Measurements from ENCODE around the gene PARD3. TPM values are rescaled to one million over a fixed set of nuclear protein-coding genes. Genes with fewer than 3 reads are reported as not detected.
A peak's percentile ranks its signal among the peaks of the same experiment; 100 is the strongest.

Gene PARD3
- total and polyA plus RNA-seq, 2 donors from 2014 or later = 21.1 to 47.5 TPM

- Histone ChIP-seq H3K9ac (ENCODE audit: low read length in 3 of 3) (no peak overlapping the region), H3K9me3 (ENCODE audit: control insufficient read depth in 2 of 3, insufficient read depth in 1 of 3, low read length in 3 of 3) (no peaks in the 10 kb centered on the region), H3K27ac (ENCODE audit: low read depth in 2 of 2, low read length in 2 of 2) (no peak overlapping the region), H3K36me3 (ENCODE audit: control insufficient read depth in 2 of 3, insufficient read depth in 3 of 3, low read length in 3 of 3) (no peaks in the 10 kb centered on the region), H3K4me1 (ENCODE audit: control insufficient read depth in 2 of 3, insufficient read depth in 2 of 3, low read depth in 1 of 3, low read length in 3 of 3) (peaks cover 0 to 16% (median 0%) of the 10 kb centered on the region in 3 donors), H3K27me3 (ENCODE audit: control insufficient read depth, insufficient read depth, low read length) (no peaks in the 10 kb centered on the region), H3K4me3 (ENCODE audit: low read length in 3 of 3) (no peak overlapping the region)
- DNase-seq (no peak), FAIRE-seq (no peak)
- TF ChIP-seq, protein P1, sequence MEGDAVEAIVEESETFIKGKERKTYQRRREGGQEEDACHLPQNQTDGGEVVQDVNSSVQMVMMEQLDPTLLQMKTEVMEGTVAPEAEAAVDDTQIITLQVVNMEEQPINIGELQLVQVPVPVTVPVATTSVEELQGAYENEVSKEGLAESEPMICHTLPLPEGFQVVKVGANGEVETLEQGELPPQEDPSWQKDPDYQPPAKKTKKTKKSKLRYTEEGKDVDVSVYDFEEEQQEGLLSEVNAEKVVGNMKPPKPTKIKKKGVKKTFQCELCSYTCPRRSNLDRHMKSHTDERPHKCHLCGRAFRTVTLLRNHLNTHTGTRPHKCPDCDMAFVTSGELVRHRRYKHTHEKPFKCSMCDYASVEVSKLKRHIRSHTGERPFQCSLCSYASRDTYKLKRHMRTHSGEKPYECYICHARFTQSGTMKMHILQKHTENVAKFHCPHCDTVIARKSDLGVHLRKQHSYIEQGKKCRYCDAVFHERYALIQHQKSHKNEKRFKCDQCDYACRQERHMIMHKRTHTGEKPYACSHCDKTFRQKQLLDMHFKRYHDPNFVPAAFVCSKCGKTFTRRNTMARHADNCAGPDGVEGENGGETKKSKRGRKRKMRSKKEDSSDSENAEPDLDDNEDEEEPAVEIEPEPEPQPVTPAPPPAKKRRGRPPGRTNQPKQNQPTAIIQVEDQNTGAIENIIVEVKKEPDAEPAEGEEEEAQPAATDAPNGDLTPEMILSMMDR (IDR thresholded peaks at IDR 0.05; ENCODE audit: borderline replicate concordance, extremely low read depth, insufficient read depth) = no peak
- intact Hi-C loops (cut with DNase I) = no loop called here
These were observed 2.0 kb upstream of the PARD3 start for GRCh38 chr10:34817054-34817453.

DNA sequence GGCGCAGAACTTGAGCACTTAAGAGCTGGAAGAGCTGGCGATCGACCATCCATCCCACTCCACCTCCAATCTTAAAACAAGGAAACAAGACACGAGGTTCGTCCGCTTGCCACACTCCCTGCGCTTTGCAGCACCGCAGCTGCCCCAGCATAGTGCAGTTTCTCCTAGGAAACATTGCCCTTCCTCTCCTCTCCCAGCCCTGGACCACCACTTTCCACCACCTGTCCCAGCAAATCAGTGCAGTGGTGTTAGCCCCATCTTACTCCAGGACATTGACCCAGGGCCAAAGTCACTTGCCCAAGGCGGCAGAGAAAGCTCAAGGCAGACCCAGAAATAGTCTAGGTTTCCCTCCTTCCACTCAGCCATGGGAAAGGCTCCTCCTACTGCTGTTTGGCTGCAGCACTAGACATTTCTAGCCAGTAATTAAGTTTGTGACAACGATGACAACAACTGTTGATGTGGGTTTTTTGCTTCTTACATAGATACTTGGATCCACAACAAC lies 1.5 kb upstream of the PARD3 start:
- H3K4me1 ChIP-seq (ENCODE audit: control insufficient read depth in 2 of 3, insufficient read depth in 2 of 3, low read depth in 1 of 3, low read length in 3 of 3) = peaks cover 0 to 19% (median 0%) of the 10 kb centered on the region in 3 donors
- intact Hi-C loops (cut with DNase I) = no loop called here
- TF ChIP-seq, protein P1 (IDR thresholded peaks at IDR 0.05; ENCODE audit: borderline replicate concordance, extremely low read depth, insufficient read depth) = peak; percentile 14
- no peaks in the 10 kb centered on the region for H3K36me3 ChIP-seq (ENCODE audit: control insufficient read depth in 2 of 3, insufficient read depth in 3 of 3, low read length in 3 of 3)
- H3K27ac ChIP-seq (ENCODE audit: low read depth in 2 of 2, low read length in 2 of 2) = no peak overlapping the region
- no peaks in the 10 kb centered on the region for H3K9me3 ChIP-seq (ENCODE audit: control insufficient read depth in 2 of 3, insufficient read depth in 1 of 3, low read length in 3 of 3)
- no peaks in the 10 kb centered on the region for H3K27me3 ChIP-seq (ENCODE audit: control insufficient read depth, insufficient read depth, low read length)
- peak; percentile 61 for FAIRE-seq
- peak in 4 of 5 donors; percentile 56 to 70 (median 60) for DNase-seq
- no peak overlapping the region for H3K9ac ChIP-seq (ENCODE audit: low read length in 3 of 3)
- H3K4me3 ChIP-seq (ENCODE audit: low read length in 3 of 3) = peak overlapping the region; percentile 57 to 67 (median 64)

GRCh38 chr10:34816085-34816496 lies 995 bp upstream of the PARD3 start:
- Histone ChIP-seq H3K9ac (ENCODE audit: low read length in 3 of 3) (peak overlapping the region in 2 of 3 donors; percentile 23 to 66), H3K4me1 (ENCODE audit: control insufficient read depth in 2 of 3, insufficient read depth in 2 of 3, low read depth in 1 of 3, low read length in 3 of 3) (peaks cover 0 to 19% (median 0%) of the 10 kb centered on the region in 3 donors), H3K4me3 (ENCODE audit: low read length in 3 of 3) (peak overlapping the region; percentile 57 to 67 (median 64)), H3K27me3 (ENCODE audit: control insufficient read depth, insufficient read depth, low read length) (no peaks in the 10 kb centered on the region), H3K27ac (ENCODE audit: low read depth in 2 of 2, low read length in 2 of 2) (peak overlapping the region; percentile 13 to 37), H3K9me3 (ENCODE audit: control insufficient read depth in 2 of 3, insufficient read depth in 1 of 3, low read length in 3 of 3) (no peaks in the 10 kb centered on the region), H3K36me3 (ENCODE audit: control insufficient read depth in 2 of 3, insufficient read depth in 3 of 3, low read length in 3 of 3) (no peaks in the 10 kb centered on the region)
- FAIRE-seq (no peak), DNase-seq (no peak)
- intact Hi-C loops (cut with DNase I) = no loop called here
- TF ChIP-seq, protein P1 (IDR thresholded peaks at IDR 0.05; ENCODE audit: borderline replicate concordance, extremely low read depth, insufficient read depth) = no peak

DNA sequence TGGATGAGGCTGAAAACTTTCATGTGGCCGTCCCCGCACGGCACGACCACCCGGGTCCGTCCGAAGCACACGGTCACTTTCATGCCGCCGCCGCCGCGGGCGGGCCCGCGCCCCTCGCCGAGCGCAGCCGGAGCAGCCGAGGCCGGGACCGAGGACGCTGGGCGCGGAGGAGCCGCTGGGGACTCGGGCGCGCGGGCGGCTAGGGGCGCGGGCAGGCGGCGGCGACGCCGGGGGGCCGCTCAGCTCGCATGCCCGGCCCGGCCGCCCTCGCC lies 247 bp downstream of the PARD3 start:
- Histone ChIP-seq H3K4me1 (ENCODE audit: control insufficient read depth in 2 of 3, insufficient read depth in 2 of 3, low read depth in 1 of 3, low read length in 3 of 3) (peaks cover 0 to 19% (median 0%) of the 10 kb centered on the region in 3 donors), H3K9ac (ENCODE audit: low read length in 3 of 3) (no peak overlapping the region), H3K27ac (ENCODE audit: low read depth in 2 of 2, low read length in 2 of 2) (peak overlapping the region; percentile 73 to 80)

More for the DNA sequence above, 247 bp downstream of the PARD3 start:
- no peak for FAIRE-seq
- TF ChIP-seq, protein P1 (IDR thresholded peaks at IDR 0.05; ENCODE audit: borderline replicate concordance, extremely low read depth, insufficient read depth) = no peak
- intact Hi-C loops (cut with DNase I) = no loop called here
- H3K36me3 ChIP-seq (ENCODE audit: control insufficient read depth in 2 of 3, insufficient read depth in 3 of 3, low read length in 3 of 3) = no peaks in the 10 kb centered on the region
- H3K9me3 ChIP-seq (ENCODE audit: control insufficient read depth in 2 of 3, insufficient read depth in 1 of 3, low read length in 3 of 3) = no peaks in the 10 kb centered on the region
- peak overlapping the region in 1 of 3 donors; percentile 69 for H3K4me3 ChIP-seq (ENCODE audit: low read length in 3 of 3)
- H3K27me3 ChIP-seq (ENCODE audit: control insufficient read depth, insufficient read depth, low read length) = no peaks in the 10 kb centered on the region
- peak in 1 of 5 donors; percentile 72 for DNase-seq

All from kidney (tissue), 14 donors.